GM23248 (cell line): ENCODE measurements around the gene FAM168A.

Source experiments
- EZH2 ChIP-seq: fragments of 200-600 bp; sonication (generic); IDR thresholded peaks from 2 replicates; pipeline ENCODE4 v1.6.1; 2018; ENCODE audit warnings: antibody characterized with exemption, mild to moderate bottlenecking; ENCODE audit not compliant: insufficient read depth, poor library complexity, severe bottlenecking
- EZH2phosphoT487 ChIP-seq: fragments of 200-600 bp; sonication (generic); IDR thresholded peaks from 2 replicates; pipeline ENCODE4 v1.6.1; 2018; ENCODE audit warnings: antibody characterized with exemption, moderate library complexity, mild to moderate bottlenecking, low read depth; ENCODE audit not compliant: insufficient read depth

- TF ChIP-seq EZH2phosphoT487 (no peak), EZH2 (no peak)
Observed at GRCh38 chr11:73423506-73423905, 174.4 kb downstream of the FAM168A start.
